ENCODE results near the gene GGN. TPM values are rescaled to one million over a fixed set of nuclear protein-coding genes. Genes with fewer than 3 reads are reported as not detected.
A peak's percentile ranks its signal among the peaks of the same experiment; 100 is the strongest.

Gene GGN
- total RNA-seq, 4 donors from 2014 or later, result 2.5 to 10.1 (median 6.2) TPM

- H3K4me1 ChIP-seq, result peaks cover 0 to 3% (median 0%) of the 10 kb centered on the region in 4 donors
- TF ChIP-seq, protein P1, sequence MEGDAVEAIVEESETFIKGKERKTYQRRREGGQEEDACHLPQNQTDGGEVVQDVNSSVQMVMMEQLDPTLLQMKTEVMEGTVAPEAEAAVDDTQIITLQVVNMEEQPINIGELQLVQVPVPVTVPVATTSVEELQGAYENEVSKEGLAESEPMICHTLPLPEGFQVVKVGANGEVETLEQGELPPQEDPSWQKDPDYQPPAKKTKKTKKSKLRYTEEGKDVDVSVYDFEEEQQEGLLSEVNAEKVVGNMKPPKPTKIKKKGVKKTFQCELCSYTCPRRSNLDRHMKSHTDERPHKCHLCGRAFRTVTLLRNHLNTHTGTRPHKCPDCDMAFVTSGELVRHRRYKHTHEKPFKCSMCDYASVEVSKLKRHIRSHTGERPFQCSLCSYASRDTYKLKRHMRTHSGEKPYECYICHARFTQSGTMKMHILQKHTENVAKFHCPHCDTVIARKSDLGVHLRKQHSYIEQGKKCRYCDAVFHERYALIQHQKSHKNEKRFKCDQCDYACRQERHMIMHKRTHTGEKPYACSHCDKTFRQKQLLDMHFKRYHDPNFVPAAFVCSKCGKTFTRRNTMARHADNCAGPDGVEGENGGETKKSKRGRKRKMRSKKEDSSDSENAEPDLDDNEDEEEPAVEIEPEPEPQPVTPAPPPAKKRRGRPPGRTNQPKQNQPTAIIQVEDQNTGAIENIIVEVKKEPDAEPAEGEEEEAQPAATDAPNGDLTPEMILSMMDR (IDR thresholded peaks at IDR 0.05), result no peak
- no peak overlapping the region for H3K27ac ChIP-seq
- peaks cover 0 to 31% (median 0%) of the 10 kb centered on the region in 3 donors for H3K36me3 ChIP-seq
- no peaks in the 10 kb centered on the region for H3K27me3 ChIP-seq
- no peak overlapping the region for H3K4me3 ChIP-seq
- peak in 1 of 3 donors; percentile 45 for DNase-seq
- H3K9me3 ChIP-seq, result no peaks in the 10 kb centered on the region
Observed at GRCh38 chr19:38409631-38410133, 21.8 kb upstream of the GGN start.

DNA sequence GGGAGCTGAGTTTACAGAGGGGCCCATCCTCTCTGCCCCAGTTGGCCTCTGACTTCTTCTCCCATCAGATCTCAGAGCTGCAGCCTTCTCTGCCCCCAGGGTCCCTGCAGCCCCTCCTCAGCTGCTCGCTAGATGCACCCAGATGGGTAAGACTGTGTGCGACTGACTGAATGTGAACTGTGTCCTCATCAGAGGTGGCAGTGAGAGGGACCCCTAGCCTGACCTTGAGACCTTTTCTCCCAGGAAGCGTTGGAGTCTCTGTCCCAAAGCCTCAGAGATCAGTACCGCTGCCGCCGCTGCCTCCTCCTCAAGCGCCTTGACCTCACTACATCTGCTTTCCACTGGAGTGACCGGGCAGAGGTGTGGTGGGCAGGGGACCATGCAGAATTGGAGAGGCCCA is 17.4 kb upstream of the GGN start:
- peak in 1 of 3 donors; percentile 32 for DNase-seq
- TF ChIP-seq POLR2A (IDR thresholded peaks at IDR 0.05), result no peak
- TF ChIP-seq, protein P1 (IDR thresholded peaks at IDR 0.05), result no peak
- no peaks in the 10 kb centered on the region for H3K27me3 ChIP-seq
- H3K27ac ChIP-seq, result no peak overlapping the region
- peaks cover 0 to 13% (median 3%) of the 10 kb centered on the region in 4 donors for H3K4me1 ChIP-seq
- no peaks in the 10 kb centered on the region for H3K9me3 ChIP-seq
- no peak overlapping the region for H3K4me3 ChIP-seq
- peaks cover 0 to 34% (median 0%) of the 10 kb centered on the region in 3 donors for H3K36me3 ChIP-seq

- Histone ChIP-seq H3K4me1 (peaks cover 0 to 13% (median 3%) of the 10 kb centered on the region in 4 donors), H3K36me3 (peaks cover 0 to 34% (median 0%) of the 10 kb centered on the region in 3 donors), H3K4me3 (no peak overlapping the region), H3K27ac (peak overlapping the region in 2 of 4 donors; percentile 16 to 85), H3K27me3 (no peaks in the 10 kb centered on the region), H3K9me3 (no peaks in the 10 kb centered on the region)
- no peak for TF ChIP-seq POLR2A (IDR thresholded peaks at IDR 0.05)
- TF ChIP-seq, protein P1 (IDR thresholded peaks at IDR 0.05), result no peak
- DNase-seq, result peak in 1 of 3 donors; percentile 44
Observed at GRCh38 chr19:38404858-38405257, 17.0 kb upstream of the GGN start.

DNA sequence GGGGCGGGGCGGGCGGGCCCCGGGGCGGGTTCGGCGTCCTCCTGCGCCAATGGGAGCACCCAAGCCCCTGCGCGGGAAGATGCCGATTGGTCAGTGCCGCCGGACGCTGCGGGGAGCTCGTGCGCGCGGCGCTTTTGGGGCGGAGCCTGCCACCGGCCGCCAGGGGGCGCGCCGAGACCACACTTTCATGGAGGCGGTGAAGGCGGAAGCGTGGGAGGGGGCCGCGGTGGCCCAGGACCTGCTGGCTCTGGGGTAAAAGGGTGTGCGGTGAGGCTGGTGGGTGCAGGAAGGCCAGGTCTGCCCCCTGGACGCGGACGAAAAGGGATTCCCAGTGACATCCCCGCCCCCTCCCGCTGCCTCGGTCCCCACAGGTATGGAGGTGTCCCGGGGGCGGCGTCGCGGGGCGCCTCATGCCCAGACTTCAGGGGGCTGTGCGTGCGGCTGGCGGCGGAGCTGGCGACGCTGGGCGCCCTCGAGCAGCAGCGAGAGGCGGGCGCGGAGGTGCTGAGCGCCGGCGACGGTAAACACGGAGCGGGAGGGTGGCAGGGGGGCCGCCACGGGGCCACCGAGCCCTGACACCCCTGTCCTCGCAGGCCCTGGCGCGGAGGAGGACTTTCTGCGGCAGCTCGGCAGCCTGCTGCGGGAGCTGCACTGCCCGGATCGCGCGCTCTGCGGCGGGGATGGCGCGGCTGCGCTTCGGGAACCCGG is 15.3 kb upstream of the GGN start, which contains the start of gene FAM98C:
TSS of gene FAM98C (plus strand) at position 127 of the 708 bp plus-strand sequence. CDS start at position 188, 61 bp downstream.
- peak; percentile 38 to 54 for TF ChIP-seq POLR2A (IDR thresholded peaks at IDR 0.05)
- TF ChIP-seq, protein P1 (IDR thresholded peaks at IDR 0.05), result peak; percentile 96 to 100 (median 99)
- peak within 1 kb of the TSS; percentile 85 to 96 (median 90) for H3K27ac ChIP-seq
- peak within 1 kb of the TSS; percentile 77 to 92 (median 86) for H3K4me3 ChIP-seq
- H3K27me3 ChIP-seq, result no peaks in the 10 kb centered on the region
- H3K9me3 ChIP-seq, result no peaks in the 10 kb centered on the region
- H3K4me1 ChIP-seq, result peaks cover 0 to 13% (median 3%) of the 10 kb centered on the region in 4 donors
- DNase-seq, result peak; percentile 95 to 99 (median 98)
- H3K36me3 ChIP-seq, result peaks cover 0 to 28% (median 0%) of the 10 kb centered on the region in 3 donors

DNA sequence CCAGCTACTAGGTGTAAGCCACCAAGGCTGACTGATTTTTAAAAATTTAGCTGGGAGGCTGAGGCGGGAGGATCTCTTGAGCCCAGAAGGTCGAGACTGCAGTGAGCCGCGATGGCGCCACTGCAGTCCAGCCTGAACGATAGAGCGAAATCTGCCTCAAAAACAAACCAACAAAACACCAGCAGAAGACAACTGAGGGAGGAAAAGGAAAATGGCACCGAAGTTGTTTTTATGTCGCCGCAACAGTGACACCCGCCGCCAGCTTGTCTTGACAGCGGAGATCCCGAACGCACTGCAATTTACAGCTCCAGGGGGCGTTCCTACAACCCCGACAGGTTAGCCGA is 14.8 kb upstream of the GGN start:
- H3K4me3 ChIP-seq, result peak overlapping the region; percentile 77 to 92 (median 86)
- peak in 1 of 2 donors; percentile 37 for TF ChIP-seq POLR2A (IDR thresholded peaks at IDR 0.05)
- TF ChIP-seq, protein P1 (IDR thresholded peaks at IDR 0.05), result no peak

More for the DNA sequence above, 14.8 kb upstream of the GGN start:
- Histone ChIP-seq H3K36me3 (peaks cover 0 to 28% (median 0%) of the 10 kb centered on the region in 3 donors), H3K9me3 (no peaks in the 10 kb centered on the region), H3K27me3 (no peaks in the 10 kb centered on the region), H3K4me1 (peaks cover 0 to 13% (median 3%) of the 10 kb centered on the region in 4 donors), H3K27ac (peak overlapping the region in 2 of 4 donors; percentile 64 to 96)
- DNase-seq, result no peak

All from Peyer's patch (tissue), 4 donors.